ENCODE measurements around the gene SKAP1.
"Not testable (repeated sequence)": the region's sequence is repeated elsewhere in the genome, so short reads cannot be mapped to it uniquely, and the experiment has no call there.

SKAP1 gene

GRCh38 chr17:48445248-48445620 is 15.2 kb upstream of the SKAP1 start:
- no peak for DNase-seq (ENCODE audit: low spot score)

- no peak for DNase-seq (ENCODE audit: low spot score)
These were observed 14.7 kb upstream of the SKAP1 start for GRCh38 chr17:48444516-48445247.

GRCh38 chr17:48443712-48444111 is 13.7 kb upstream of the SKAP1 start:
- DNase-seq (ENCODE audit: low spot score): no peak

GRCh38 chr17:48442819-48443218 is 12.8 kb upstream of the SKAP1 start:
- no peak for DNase-seq (ENCODE audit: low spot score)

- no peak for DNase-seq (ENCODE audit: low spot score)
These were observed 11.8 kb upstream of the SKAP1 start for GRCh38 chr17:48441862-48442261.

- no peak for DNase-seq (ENCODE audit: low spot score)
These were observed 11.3 kb upstream of the SKAP1 start for GRCh38 chr17:48441231-48441711.

GRCh38 chr17:48440669-48441068 is 10.7 kb upstream of the SKAP1 start:
- no peak for DNase-seq (ENCODE audit: low spot score)

- DNase-seq (ENCODE audit: low spot score): no peak
These were observed 10.0 kb upstream of the SKAP1 start for GRCh38 chr17:48439875-48440505.

GRCh38 chr17:48439110-48439850 is 9.3 kb upstream of the SKAP1 start:
- DNase-seq (ENCODE audit: low spot score): no peak

GRCh38 chr17:48438516-48439061 is 8.6 kb upstream of the SKAP1 start:
- DNase-seq (ENCODE audit: low spot score): no peak

GRCh38 chr17:48433896-48434295 is 3.9 kb upstream of the SKAP1 start:
- no peak for DNase-seq (ENCODE audit: low spot score)

- DNase-seq (ENCODE audit: low spot score): no peak
These were observed 3.1 kb upstream of the SKAP1 start for GRCh38 chr17:48432820-48433775.

GRCh38 chr17:48429156-48429555 is 858 bp downstream of the SKAP1 start:
- no peak for DNase-seq (ENCODE audit: low spot score)

GRCh38 chr17:48427598-48427997 is 2.4 kb downstream of the SKAP1 start:
- no peak for DNase-seq (ENCODE audit: low spot score)

GRCh38 chr17:48426761-48427500 is 3.1 kb downstream of the SKAP1 start:
- DNase-seq (ENCODE audit: low spot score): no peak

- DNase-seq (ENCODE audit: low spot score): no peak
These were observed 3.9 kb downstream of the SKAP1 start for GRCh38 chr17:48426019-48426665.

- not testable (repeated sequence) for DNase-seq (ENCODE audit: low spot score)
These were observed 8.0 kb downstream of the SKAP1 start for GRCh38 chr17:48422060-48422459.

- DNase-seq (ENCODE audit: low spot score): no peak
These were observed 9.2 kb downstream of the SKAP1 start for GRCh38 chr17:48420823-48421222.

- no peak for DNase-seq (ENCODE audit: low spot score)
These were observed 13.0 kb downstream of the SKAP1 start for GRCh38 chr17:48416971-48417370.
